Natural killer cell (primary cell): ENCODE measurements around the gene TBX15. TPM values are rescaled to one million over a fixed set of nuclear protein-coding genes. Genes with fewer than 3 reads are reported as not detected.

Experiments used
- ATAC-seq, 3 donors: fragments of 150-1000 bp in 2 of 3; fragments of 200-7000 bp in 1 of 3; cut with Tn5 transposase; 1 replicate in 1 of 3; 2 replicates in 2 of 3; pipeline ENCODE4 v1.10.0; 2021; ENCODE audit warnings: mild to moderate bottlenecking in 2 of 3, moderate library complexity in 2 of 3
- DNase-seq, 2 donors: peaks; one replicate each; pipeline versions ENCODE4 v3.0.0 to v3.0.0-alpha.2; 2013 to 2021; ENCODE audit warnings: mixed read lengths in 1 of 2
- H3K27ac ChIP-seq: one replicate; pipeline ENCODE4 v1.5.1; 2013; ENCODE audit warnings: mild to moderate bottlenecking, low read length
- H3K27me3 ChIP-seq: one replicate; pipeline ENCODE4 v1.6.1; 2013; ENCODE audit warnings: low read length; ENCODE audit not compliant: control insufficient read depth, insufficient read depth
- H3K36me3 ChIP-seq: one replicate; pipeline ENCODE4 v1.6.1; 2013; ENCODE audit warnings: low read length; ENCODE audit not compliant: control insufficient read depth, insufficient read depth
- H3K4me1 ChIP-seq: one replicate; pipeline ENCODE4 v1.6.1; 2013; ENCODE audit warnings: low read length; ENCODE audit not compliant: control insufficient read depth, insufficient read depth
- H3K4me3 ChIP-seq: one replicate; pipeline ENCODE4 v1.5.1; 2013; ENCODE audit warnings: low read length
- H3K9me3 ChIP-seq: one replicate; pipeline ENCODE4 v1.6.1; 2013; ENCODE audit warnings: low read length; ENCODE audit not compliant: control insufficient read depth, insufficient read depth
- H3K27ac Mint-ChIP-seq, 2 donors: one replicate each; pipeline ENCODE4 v1.8.0; 2022; ENCODE audit warnings: mild to moderate bottlenecking in 2 of 2, mixed read lengths in 2 of 2, moderate library complexity in 1 of 2
- H3K27me3 Mint-ChIP-seq, 2 donors: one replicate each; pipeline ENCODE4 v1.8.0; 2022; ENCODE audit warnings: low read depth in 2 of 2, mixed read lengths in 2 of 2
- H3K36me3 Mint-ChIP-seq: one replicate; pipeline ENCODE4 v1.8.0; 2022; ENCODE audit warnings: mixed read lengths
- H3K4me1 Mint-ChIP-seq, 2 donors: one replicate each; pipeline ENCODE4 v1.8.0; 2022; ENCODE audit warnings: mixed read lengths in 2 of 2
- H3K4me3 Mint-ChIP-seq: one replicate; pipeline ENCODE4 v1.8.0; 2022; ENCODE audit warnings: mild to moderate bottlenecking, moderate library complexity, mixed read lengths
- H3K9me3 Mint-ChIP-seq, 2 donors: one replicate each; pipeline ENCODE4 v1.8.0; 2022; ENCODE audit warnings: mixed read lengths in 2 of 2
- WGBS: methylation state at CpG from one replicate; pipeline ENCODE4 v1.1.7; 2013; ENCODE audit warnings: missing lambda C conversion rate; ENCODE audit not compliant: insufficient coverage; 5-methylcytosine and 5-hydroxymethylcytosine counted together
- intact Hi-C: fragments of 100-400 bp; cut with micrococcal nuclease; formaldehyde crosslinking; loops from one replicate; pipeline ENCODE4 v1.14.2; 2022
- total RNA-seq, 4 donors: library from RNA; stranded (reverse); fragments of 120-200 nt in 1 of 4; gene quantifications; one replicate each; pipeline versions ENCODE4 v1.2.3 to v1.2.4, GENCODE V29; 2013 to 2022
- TF ChIP-seq, protein P1 (sequence below): fragments of 200-600 bp; IDR thresholded peaks from one replicate; pipeline ENCODE4 v1.8.0; 2022; ENCODE audit warnings: antibody characterized with exemption

TBX15 gene
- total RNA-seq, 3 donors from 2014 or later (not counting 1 experiment from before 2014, with no cell fraction given), result not detected

DNA sequence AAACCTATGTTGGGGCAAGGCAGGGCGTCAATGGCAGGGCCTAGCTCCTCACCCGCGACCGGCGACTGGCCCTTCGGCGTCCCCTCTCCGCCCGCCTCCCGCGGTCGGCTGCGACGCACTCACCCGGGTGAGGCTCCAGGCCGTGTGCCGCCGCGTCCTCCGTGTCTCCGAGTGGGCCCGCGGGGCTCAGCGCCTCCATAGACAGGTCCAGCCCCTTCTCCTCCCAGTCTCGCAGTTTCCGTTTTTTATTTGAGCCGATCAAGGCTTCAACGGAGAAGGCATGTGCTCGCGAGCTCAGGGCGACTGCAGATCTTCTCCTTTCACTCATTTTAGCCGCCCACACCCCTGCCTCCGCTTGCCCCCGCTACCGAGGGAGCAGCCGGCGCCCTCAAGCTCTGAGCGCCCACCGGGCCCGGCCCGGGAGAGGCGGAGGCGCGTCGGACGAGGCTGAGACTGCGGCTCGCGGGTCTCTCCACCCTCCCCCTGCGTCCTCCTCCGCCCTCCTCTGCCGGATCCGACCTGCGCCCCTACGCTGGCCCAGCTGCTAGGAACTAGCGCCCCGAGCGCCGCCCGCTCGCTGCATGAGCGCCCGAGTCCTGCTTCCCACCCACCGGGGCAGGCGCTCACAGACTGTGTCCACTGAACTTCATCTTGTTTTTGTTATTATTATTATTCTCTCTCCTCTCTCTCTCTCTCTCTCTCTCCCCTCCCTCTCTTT, 516 bp downstream of the TBX15 start:
- Histone ChIP-seq H3K27me3 (peaks cover 77% of the 10 kb centered on the region), H3K27ac (no peak overlapping the region), H3K4me1 (peaks cover 4% of the 10 kb centered on the region), H3K4me3 (no peak overlapping the region), H3K9me3 (peaks cover 23% of the 10 kb centered on the region), H3K36me3 (no peaks in the 10 kb centered on the region)
- WGBS, result 3% methylated on average over 65 of the region's 65 CpGs
- Mint-ChIP-seq H3K36me3 (peaks cover 19% of the 10 kb centered on the region), H3K4me3 (no peak overlapping the region), H3K27ac (no peak overlapping the region), H3K9me3 (no peaks in the 10 kb centered on the region), H3K27me3 (peaks cover 84 to 90% of the 10 kb centered on the region in 2 donors), H3K4me1 (peaks cover 5 to 17% of the 10 kb centered on the region in 2 donors)
- no peak for ATAC-seq
- TF ChIP-seq, protein P1, sequence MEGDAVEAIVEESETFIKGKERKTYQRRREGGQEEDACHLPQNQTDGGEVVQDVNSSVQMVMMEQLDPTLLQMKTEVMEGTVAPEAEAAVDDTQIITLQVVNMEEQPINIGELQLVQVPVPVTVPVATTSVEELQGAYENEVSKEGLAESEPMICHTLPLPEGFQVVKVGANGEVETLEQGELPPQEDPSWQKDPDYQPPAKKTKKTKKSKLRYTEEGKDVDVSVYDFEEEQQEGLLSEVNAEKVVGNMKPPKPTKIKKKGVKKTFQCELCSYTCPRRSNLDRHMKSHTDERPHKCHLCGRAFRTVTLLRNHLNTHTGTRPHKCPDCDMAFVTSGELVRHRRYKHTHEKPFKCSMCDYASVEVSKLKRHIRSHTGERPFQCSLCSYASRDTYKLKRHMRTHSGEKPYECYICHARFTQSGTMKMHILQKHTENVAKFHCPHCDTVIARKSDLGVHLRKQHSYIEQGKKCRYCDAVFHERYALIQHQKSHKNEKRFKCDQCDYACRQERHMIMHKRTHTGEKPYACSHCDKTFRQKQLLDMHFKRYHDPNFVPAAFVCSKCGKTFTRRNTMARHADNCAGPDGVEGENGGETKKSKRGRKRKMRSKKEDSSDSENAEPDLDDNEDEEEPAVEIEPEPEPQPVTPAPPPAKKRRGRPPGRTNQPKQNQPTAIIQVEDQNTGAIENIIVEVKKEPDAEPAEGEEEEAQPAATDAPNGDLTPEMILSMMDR, result no peak
- intact Hi-C loops, result no loop called here
- no peak for DNase-seq

DNA sequence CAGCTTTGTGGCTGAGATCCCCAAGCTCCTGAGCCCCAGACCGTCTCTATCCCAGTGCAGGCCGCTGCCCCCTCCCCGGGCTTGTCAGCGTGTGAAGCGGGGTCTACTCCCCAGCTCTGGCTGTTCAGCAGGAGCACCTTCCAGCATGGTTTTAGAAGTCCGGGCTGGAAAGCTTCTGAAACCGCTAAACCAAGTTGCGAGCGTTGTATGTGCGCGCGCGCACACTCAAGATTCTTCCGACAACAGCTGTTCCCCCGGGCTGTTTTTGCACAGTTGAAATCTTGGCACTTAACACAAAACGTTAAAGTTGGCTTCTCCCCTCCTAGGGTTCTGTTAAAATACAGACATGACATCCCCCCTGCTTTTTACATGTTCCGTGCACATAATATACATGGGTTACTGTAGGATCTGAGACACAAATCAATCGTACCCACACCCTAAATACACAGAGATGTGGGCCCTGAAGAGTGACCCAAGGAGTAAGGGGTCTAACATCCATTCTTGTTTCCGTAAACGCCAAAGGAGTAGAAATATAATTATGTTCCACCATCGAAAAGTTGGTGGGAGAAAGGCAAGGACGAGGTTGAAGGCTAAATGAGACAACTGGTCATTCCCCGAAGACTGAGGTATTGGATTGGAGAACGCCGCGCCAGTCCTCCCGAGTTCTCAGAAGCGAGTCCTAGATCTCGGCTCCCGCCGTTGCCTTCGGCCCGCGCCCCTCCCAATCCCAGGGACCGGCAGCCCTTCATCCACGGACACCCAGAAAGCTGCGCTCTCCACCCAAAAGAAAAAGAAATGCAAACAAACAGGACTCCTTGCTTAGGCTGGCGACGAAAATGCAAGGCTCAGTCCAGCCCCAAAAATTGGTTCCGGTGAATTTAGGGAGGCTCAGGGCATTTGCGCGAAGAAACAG, 1.3 kb downstream of the TBX15 start:
- no peak overlapping the region for H3K27ac ChIP-seq
- no peak overlapping the region for H3K4me3 ChIP-seq
- Mint-ChIP-seq H3K9me3 (no peaks in the 10 kb centered on the region), H3K27ac (no peak overlapping the region), H3K4me1 (peaks cover 5 to 17% of the 10 kb centered on the region in 2 donors), H3K36me3 (peaks cover 12% of the 10 kb centered on the region), H3K27me3 (peaks cover 84 to 87% of the 10 kb centered on the region in 2 donors), H3K4me3 (peak overlapping the region; percentile 29)
- DNase-seq (no peak), ATAC-seq (no peak)
- peaks cover 4% of the 10 kb centered on the region for H3K4me1 ChIP-seq
- TF ChIP-seq, protein P1, result no peak
- H3K36me3 ChIP-seq, result no peaks in the 10 kb centered on the region
- peaks cover 77% of the 10 kb centered on the region for H3K27me3 ChIP-seq
- 15% methylated on average over 41 of the region's 42 CpGs for WGBS
- H3K9me3 ChIP-seq, result peaks cover 23% of the 10 kb centered on the region
- intact Hi-C loops, result no loop called here

DNA sequence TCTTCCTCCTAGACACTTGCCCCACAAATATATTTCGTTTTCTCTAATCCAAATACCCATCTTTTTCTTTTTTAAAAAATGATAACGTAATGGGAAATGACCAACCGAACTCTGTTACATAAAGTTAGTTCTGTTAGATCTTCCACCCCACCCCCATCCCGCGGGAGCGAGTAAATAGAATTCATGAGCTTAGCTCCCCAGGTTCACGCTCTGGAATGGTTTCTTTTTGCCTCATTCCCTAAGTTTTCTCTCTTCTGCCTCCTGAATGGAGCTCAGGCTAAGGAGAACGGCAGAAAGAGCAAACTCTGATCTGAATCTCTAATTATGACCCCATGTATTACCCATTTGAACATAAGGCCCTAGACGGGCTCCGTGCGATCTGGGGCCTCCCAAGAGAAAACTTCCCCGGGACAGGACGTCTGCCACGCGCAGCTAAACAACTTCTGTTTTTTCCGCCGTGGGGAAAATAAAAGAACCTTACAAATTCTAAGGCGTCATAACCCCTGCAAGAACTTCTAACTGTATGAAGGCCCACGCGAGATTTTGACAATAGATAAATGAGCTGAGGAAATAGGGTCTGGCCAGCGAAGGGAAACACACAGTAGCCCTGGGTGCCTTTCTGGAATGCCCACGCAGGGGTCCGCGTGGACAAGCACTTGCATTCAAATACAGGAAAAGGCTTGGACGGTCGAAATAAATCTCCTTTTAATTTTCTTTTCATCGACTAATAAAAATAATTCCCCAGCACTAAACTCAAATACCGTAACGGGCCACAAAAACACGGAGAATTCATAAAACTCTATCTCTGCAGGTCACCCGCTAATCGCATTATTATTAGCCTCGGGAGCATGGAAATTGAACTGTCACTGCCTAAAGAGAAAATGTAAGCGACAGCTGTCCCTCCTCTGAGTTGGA, 2.2 kb downstream of the TBX15 start:
- H3K27me3 Mint-ChIP-seq, result peaks cover 81 to 82% of the 10 kb centered on the region in 2 donors
- H3K27ac ChIP-seq, result no peak overlapping the region
- no peak overlapping the region for H3K27ac Mint-ChIP-seq
- H3K36me3 ChIP-seq, result no peaks in the 10 kb centered on the region
- peaks cover 5 to 17% of the 10 kb centered on the region in 2 donors for H3K4me1 Mint-ChIP-seq
- 13% methylated on average over 33 of the region's 34 CpGs for WGBS
- no peak for ATAC-seq
- H3K4me1 ChIP-seq, result peaks cover 4% of the 10 kb centered on the region
- no peak overlapping the region for H3K4me3 Mint-ChIP-seq
- DNase-seq, result no peak
- peaks cover 9% of the 10 kb centered on the region for H3K36me3 Mint-ChIP-seq
- TF ChIP-seq, protein P1, result no peak
- intact Hi-C loops, result no loop called here
- peaks cover 23% of the 10 kb centered on the region for H3K9me3 ChIP-seq
- H3K9me3 Mint-ChIP-seq, result no peaks in the 10 kb centered on the region
- peaks cover 78% of the 10 kb centered on the region for H3K27me3 ChIP-seq
- no peak overlapping the region for H3K4me3 ChIP-seq
